ENCODE results near the gene CLIC4. TPM values are rescaled to one million over a fixed set of nuclear protein-coding genes. Genes with fewer than 3 reads are reported as not detected.
"Not testable (repeated sequence)": the region's sequence is repeated elsewhere in the genome, so short reads cannot be mapped to it uniquely, and the experiment has no call there.

CLIC4 gene
- 171 TPM for total RNA-seq

DNA sequence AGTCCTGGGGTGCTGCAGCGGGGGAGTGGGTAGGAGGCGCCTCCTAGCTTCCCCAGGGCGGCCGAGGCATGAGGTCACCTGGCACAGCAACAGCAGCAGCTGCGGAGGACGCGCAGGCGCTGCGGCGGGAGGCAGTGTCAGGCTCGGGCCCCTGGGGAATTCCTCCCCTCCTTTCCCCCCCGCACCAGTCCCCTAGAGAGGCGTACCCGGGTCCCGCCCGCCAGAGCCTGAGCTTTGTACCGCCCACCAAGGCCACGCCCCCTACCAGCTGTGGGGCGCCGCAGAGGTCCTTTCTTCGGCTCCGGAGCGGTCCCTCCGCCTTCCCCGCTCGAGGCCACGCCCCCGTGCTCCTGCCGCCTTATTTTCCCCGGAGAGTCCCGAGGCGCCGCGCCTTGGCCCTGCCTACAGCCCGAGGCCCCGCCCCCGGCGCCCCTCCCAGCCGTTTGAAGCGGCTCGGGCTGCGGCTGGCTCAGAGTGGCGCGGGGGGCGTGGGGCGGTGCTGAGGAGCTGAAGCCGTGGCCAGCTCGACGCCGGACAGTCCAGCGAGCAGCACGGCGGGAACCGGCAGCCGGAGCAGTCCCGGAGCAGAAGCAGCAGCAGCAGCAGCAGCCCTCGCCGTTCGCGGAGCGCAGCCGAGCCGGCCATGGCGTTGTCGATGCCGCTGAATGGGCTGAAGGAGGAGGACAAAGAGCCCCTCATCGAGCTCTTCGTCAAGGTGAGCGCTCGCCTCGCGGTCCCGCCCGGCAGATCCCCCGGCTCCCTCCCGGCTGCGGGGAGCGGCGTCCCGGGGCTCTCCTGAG is at the start of gene CLIC4:
TSS of gene CLIC4 (plus strand) at position 537 of the 800 bp plus-strand sequence. CDS start at position 644, 107 bp downstream.
- DNase-seq = peak; percentile 98

DNA sequence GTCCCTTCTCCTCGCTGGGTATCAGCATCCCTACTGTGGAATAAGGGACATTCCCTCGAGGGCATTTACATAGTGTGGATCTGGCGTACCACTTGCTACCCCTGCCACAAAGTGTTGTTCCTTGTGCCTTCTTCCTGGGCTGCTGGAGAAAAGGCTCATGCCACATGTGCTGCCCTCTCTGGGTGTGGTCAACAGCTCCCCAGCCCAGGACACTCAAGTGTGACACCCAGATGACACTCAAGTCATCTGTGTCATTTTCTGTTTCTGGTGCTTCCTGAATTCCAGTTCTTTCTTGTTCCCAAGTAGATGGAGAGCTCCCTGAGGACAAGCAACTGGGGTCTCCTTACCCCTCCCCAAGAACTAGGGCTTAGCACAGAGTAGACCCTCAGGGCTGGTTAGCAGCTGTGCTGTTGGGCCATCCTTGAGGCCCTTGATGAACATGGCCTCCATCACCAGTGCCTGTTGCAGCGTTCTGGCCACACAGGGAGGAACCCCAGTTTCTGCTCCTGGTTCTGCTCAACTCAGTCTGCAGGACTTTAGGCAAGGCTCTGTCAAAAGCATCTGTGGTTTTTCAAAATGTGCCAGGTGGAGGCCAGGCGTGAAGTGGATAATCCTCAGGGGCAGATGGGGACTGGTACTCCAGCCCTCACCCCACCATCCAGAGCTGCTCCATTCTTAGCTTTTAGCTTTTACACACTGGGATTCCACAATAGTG is 49.0 kb upstream of the CLIC4 start:
- no peak for DNase-seq

- no peak for DNase-seq
These were observed 48.4 kb upstream of the CLIC4 start for GRCh38 chr1:24696756-24697330.

DNA sequence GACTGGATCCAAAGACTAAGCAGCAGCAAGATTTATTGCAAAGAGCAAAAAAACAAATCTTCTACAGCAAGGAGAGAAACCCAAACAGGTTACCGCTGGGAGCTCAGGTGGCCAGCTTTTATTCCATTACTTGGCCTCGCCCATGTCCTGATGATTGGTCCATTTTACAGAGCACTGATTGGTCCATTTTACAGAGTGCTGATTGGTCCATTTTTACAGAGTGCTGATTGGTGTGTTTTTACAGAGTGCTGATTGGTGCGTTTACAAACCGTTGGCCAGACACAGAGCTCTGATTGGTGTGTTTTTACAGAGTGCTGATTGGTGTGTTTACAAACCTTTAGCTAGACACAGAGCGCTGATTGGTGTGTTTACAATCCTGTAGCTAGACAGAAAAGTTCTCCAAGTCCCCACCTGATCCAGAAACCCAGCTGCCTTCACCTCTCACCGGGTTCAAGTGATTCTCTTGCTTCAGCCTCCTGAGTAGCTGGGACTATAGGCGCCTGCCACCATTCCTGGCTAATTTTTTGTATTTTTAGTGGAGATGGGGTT is 47.7 kb upstream of the CLIC4 start:
- DNase-seq = not testable (repeated sequence)

DNA sequence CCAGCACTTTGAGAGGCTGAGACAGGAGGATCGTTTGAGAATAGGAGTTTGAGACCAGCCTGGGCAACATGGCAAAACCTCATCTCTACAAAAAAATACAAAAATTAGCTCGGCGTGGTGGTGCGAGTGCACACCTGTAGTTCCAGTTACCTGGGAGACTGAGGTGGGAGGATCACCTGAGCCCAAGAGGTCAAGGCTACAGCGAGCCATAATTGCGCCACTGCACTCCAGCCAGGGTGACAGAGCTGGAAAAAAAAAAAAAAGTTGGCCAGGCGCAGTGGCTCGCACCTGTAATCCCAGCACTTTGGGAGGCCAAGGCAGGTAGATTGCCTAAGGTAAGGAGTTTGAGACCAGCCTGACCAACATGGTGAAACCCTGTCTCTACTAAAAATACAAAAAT is 46.9 kb upstream of the CLIC4 start:
- not testable (repeated sequence) for DNase-seq

GRCh38 chr1:24699628-24700027 is 45.6 kb upstream of the CLIC4 start:
- DNase-seq = no peak

DNA sequence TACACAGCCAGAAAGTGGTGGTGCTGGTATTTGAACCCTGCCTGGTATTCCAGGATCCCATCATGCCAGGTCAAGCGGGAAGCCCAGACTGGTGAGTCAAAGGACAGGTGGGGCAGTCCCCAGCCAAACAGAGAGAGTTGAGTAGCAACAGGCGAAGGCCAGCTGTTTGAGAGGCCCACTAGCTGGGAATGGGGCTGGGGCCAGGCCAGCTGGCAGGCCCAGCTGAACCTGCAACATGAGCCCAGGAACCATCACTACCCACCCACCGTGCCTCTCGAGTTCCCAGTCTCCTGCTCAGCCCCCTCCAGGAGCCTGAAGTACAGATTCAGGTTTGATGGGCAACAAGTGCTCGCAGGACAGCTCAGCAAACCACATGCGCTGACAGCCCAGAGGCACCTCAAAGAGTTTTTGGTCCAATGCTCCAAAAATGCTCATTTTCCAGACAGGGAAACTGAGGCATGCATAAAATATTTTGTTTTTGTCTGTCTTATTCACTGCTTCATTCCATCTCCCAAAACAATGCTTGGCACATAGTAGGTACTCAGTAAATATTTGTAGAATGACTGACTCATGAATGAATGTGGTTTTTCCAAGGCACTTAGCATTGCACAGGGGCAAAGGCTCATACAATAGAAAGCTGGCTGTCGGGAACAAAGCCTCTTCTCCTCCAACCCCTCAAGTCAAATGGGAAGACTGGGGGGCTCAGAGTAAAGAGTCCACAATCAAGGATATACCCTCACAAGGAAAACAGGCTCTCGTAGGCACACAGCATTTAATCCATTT is 42.5 kb upstream of the CLIC4 start:
- DNase-seq = no peak

DNA sequence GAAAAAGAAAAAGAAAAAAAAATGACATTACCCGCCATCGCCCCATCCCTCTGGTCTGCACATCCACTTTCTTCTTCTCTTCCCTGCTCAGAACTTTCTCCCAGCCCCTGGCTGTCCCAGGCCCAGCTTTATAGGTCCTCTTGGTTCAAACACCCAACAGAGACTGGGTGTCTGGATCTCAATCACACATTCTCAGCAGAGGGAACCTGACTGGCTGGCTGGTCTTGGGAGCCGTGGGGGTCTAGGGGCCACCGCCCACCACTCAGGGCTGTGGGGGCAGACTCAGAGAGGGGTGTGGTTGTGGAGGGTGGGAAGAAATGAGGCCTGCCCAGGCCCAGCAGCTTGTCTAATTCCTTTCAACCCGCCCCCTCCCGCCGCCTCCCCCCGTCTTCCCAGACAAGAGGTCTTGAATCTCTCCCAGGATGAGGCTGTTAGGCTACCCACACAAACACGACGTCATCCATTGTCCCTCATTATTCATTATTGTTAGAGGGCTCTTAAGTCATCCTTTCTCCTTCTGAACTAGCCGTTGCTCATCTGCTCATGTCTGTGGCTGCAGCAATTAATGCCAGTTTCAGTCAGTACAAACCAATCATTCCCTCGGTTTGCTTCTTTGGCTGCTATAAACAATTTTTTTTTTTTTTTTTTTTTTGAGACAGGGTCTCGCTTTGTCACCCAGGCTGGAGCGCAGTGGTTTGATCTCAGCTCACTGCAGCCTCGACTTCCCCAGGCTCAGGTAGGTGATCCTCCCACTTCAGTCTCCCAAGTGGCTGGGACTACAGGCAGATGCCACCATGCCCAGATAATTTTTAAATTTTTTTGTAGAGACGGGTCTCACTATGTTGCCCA is 40.6 kb upstream of the CLIC4 start:
- no peak for DNase-seq

GRCh38 chr1:24705260-24706073 is 39.8 kb upstream of the CLIC4 start:
- DNase-seq = peak; percentile 59

- DNase-seq = not testable (repeated sequence)
These were observed 39.2 kb upstream of the CLIC4 start for GRCh38 chr1:24706074-24706389.

- DNase-seq = no peak
These were observed 37.6 kb upstream of the CLIC4 start for GRCh38 chr1:24707687-24708086.

DNA sequence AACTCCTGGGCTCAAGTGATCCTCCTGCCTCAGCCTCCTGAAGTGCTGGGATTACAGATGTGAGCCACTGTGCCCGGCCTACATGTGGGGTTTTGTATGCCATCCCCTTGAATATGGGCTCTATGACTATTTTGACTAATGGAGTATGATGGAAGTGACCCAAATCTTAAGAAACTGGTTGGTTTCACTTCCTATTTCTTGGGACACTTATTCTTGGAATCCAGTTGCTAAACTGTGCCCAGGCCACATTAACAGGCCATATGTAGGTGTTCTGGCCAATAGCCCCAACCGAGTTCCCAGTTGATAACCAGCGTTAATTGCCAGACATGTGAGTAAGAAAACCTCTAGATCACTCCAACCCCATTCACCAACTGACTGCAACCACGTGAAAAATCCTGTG is 36.3 kb upstream of the CLIC4 start:
- no peak for DNase-seq

GRCh38 chr1:24709791-24710441 is 35.3 kb upstream of the CLIC4 start:
- no peak for DNase-seq

DNA sequence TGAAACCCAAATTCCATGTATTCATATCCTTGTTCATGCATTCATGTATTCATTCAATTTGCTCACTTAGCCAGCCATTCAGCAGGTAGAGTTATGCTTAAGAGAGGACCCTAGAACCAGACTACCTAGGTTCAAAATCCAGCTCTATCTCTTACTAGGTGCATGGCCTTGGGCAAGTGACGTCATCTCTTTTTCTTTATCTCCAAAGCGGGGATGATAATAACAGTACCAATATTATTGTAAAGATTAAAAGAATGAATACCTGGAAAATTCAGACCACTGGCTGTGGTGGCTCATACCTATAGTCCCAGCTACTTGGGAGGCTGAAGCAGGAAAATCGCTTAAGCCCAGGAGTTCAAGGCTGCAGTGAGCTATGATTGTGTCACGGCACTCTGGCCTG is 33.9 kb upstream of the CLIC4 start:
- DNase-seq = no peak

- DNase-seq = no peak
These were observed 32.1 kb upstream of the CLIC4 start for GRCh38 chr1:24713176-24713575.

GRCh38 chr1:24713736-24714135 is 31.5 kb upstream of the CLIC4 start:
- no peak for DNase-seq

GRCh38 chr1:24714859-24715520 is 30.3 kb upstream of the CLIC4 start:
- no peak for DNase-seq

- no peak for DNase-seq
These were observed 29.6 kb upstream of the CLIC4 start for GRCh38 chr1:24715658-24716057.

GRCh38 chr1:24717887-24718650 is 27.2 kb upstream of the CLIC4 start:
- no peak for DNase-seq

Measured in skin of body (tissue), 2 donors.